IMR-90 (cell line): ENCODE data around the gene TLL1. TPM values are rescaled to one million over a fixed set of nuclear protein-coding genes. Genes with fewer than 3 reads are reported as not detected.
A peak's percentile ranks its signal among the peaks of the same experiment; 100 is the strongest.

Experiments used
- ATAC-seq: fragments of 200-7000 bp; cut with Tn5 transposase; 2 replicates; pipeline ENCODE4 v1.9.1; 2020; ENCODE audit warnings: low read depth, mild to moderate bottlenecking, moderate library complexity
- BruUV-seq: library from RNA; stranded (reverse); fragments of 400-500 nt; replicated peaks from 2 replicates; lab custom pipeline; 2021; lab: Mats Ljungman, UMichigan
- CTCF ChIA-PET: fragments of 300-600 bp; formaldehyde crosslinking; extraction: SDS; loops from one replicate; lab custom pipeline; 2021; ENCODE audit warnings: antibody characterized with exemption; lab: Yijun Ruan, JAX
- POLR2A ChIA-PET: fragments of 300-600 bp; sonication (Branson Sonifier 250); formaldehyde crosslinking; loops from one replicate; lab custom pipeline; 2022; ENCODE audit warnings: antibody characterized with exemption; ENCODE audit not compliant: unreplicated experiment; lab: Charles Lee
- DNase-seq: peaks from one replicate; pipeline ENCODE4 v3.0.0; 2013
- H2AFZ ChIP-seq: replicated peaks from 2 replicates; pipeline ENCODE3; 2013; ENCODE audit warnings: low read length, mild to moderate bottlenecking; ENCODE audit not compliant: poor library complexity
- H2AK5ac ChIP-seq: 2 replicates; pipeline ENCODE4 v1.6.1; 2013; ENCODE audit warnings: low read depth, low read length, inconsistent platforms
- H2AK9ac ChIP-seq: replicated peaks from 2 replicates; pipeline ENCODE3; 2013; ENCODE audit warnings: mild to moderate bottlenecking, low read depth, low read length, moderate library complexity; ENCODE audit not compliant: poor library complexity
- H2BK120ac ChIP-seq: 2 replicates; pipeline ENCODE4 v1.6.1; 2013; ENCODE audit warnings: low read depth, low read length, inconsistent platforms
- H2BK15ac ChIP-seq: 3 replicates; pipeline ENCODE4 v1.6.1; 2013; ENCODE audit warnings: low read depth, low read length, inconsistent platforms
- H2BK20ac ChIP-seq: 2 replicates; pipeline ENCODE4 v1.6.1; 2013; ENCODE audit warnings: low read depth, mild to moderate bottlenecking, inconsistent platforms, low read length, moderate library complexity
- H2BK5ac ChIP-seq: 2 replicates; pipeline ENCODE4 v1.6.1; 2013; ENCODE audit warnings: mild to moderate bottlenecking, low read depth, low read length, inconsistent platforms; ENCODE audit not compliant: poor library complexity, severe bottlenecking
- H3K14ac ChIP-seq: replicated peaks from 2 replicates; pipeline ENCODE4 v1.6.1; 2013; ENCODE audit warnings: low read depth, low read length, inconsistent platforms
- H3K18ac ChIP-seq: 2 replicates; pipeline ENCODE4 v1.6.1; 2013; ENCODE audit warnings: low read depth, low read length, control low read depth
- H3K23ac ChIP-seq: 2 replicates; pipeline ENCODE4 v1.6.1; 2013; ENCODE audit warnings: low read depth, low read length, inconsistent platforms
- H3K27ac ChIP-seq: 2 replicates; pipeline ENCODE4 v1.5.1; 2013; ENCODE audit warnings: mild to moderate bottlenecking, control low read depth, low read length; ENCODE audit not compliant: insufficient read depth
- H3K27me3 ChIP-seq: 2 replicates; pipeline ENCODE4 v1.6.1; 2013; ENCODE audit warnings: low read length; ENCODE audit not compliant: control insufficient read depth, insufficient read depth
- H3K36me3 ChIP-seq: 2 replicates; pipeline ENCODE4 v1.6.1; 2013; ENCODE audit warnings: low read length, mixed read lengths; ENCODE audit not compliant: control insufficient read depth, insufficient read depth
- H3K4ac ChIP-seq: 2 replicates; pipeline ENCODE4 v1.6.1; 2013; ENCODE audit warnings: low read depth, low read length, inconsistent platforms
- H3K4me1 ChIP-seq: 2 replicates; pipeline ENCODE4 v1.6.1; 2013; ENCODE audit warnings: low read length, mixed read lengths; ENCODE audit not compliant: control insufficient read depth, insufficient read depth
- H3K4me2 ChIP-seq: 2 replicates; pipeline ENCODE4 v1.6.1; 2013; ENCODE audit warnings: low read depth, mild to moderate bottlenecking, control low read depth, low read length, moderate library complexity
- H3K4me3 ChIP-seq: 2 replicates; pipeline ENCODE4 v1.5.1; 2013; ENCODE audit warnings: low read depth, mild to moderate bottlenecking, control low read depth, low read length, moderate library complexity; ENCODE audit not compliant: insufficient read depth
- H3K56ac ChIP-seq: 2 replicates; pipeline ENCODE4 v1.6.1; 2013; ENCODE audit warnings: low read length, inconsistent platforms; ENCODE audit not compliant: insufficient read depth; ENCODE audit errors: extremely low read depth
- H3K79me1 ChIP-seq, 2 experiments: 2 replicates each; pipeline ENCODE4 v1.6.1; 2013; ENCODE audit warnings: low read length in 2 of 2, inconsistent platforms in 1 of 2, low read depth in 1 of 2
- H3K9ac ChIP-seq: 2 replicates; pipeline ENCODE4 v1.6.1; 2013; ENCODE audit warnings: low read depth, low read length, control low read depth
- H3K9me1 ChIP-seq: 2 replicates; pipeline ENCODE4 v1.6.1; 2013; ENCODE audit warnings: low read length, inconsistent platforms; ENCODE audit not compliant: insufficient read depth
- H3K9me3 ChIP-seq: 2 replicates; pipeline ENCODE4 v1.6.1; 2013; ENCODE audit warnings: low read length; ENCODE audit not compliant: control insufficient read depth, insufficient read depth
- H4K20me1 ChIP-seq: 2 replicates; pipeline ENCODE4 v1.6.1; 2013; ENCODE audit warnings: low read length, inconsistent platforms; ENCODE audit not compliant: insufficient read depth
- H4K5ac ChIP-seq: 2 replicates; pipeline ENCODE4 v1.6.1; 2013; ENCODE audit warnings: mild to moderate bottlenecking, low read depth, low read length, control low read depth
- H4K8ac ChIP-seq, 2 experiments: 2 replicates each; pipeline ENCODE4 v1.6.1; 2013; ENCODE audit warnings: low read depth in 2 of 2, low read length in 2 of 2, control low read depth in 1 of 2, inconsistent platforms in 1 of 2
- H4K91ac ChIP-seq: 2 replicates; pipeline ENCODE4 v1.6.1; 2013; ENCODE audit warnings: low read depth, low read length, inconsistent platforms; ENCODE audit not compliant: insufficient read depth
- CEBPB ChIP-seq: IDR thresholded peaks from 2 replicates; pipeline ENCODE4 v1.6.1; 2012; ENCODE audit warnings: low read depth, low read length, improper control_type of control experiment
- POLR2A ChIP-seq: IDR thresholded peaks from 2 replicates; pipeline ENCODE4 v1.6.1; 2012; ENCODE audit warnings: mild to moderate bottlenecking, low read depth, low read length
- USF2 ChIP-seq: fragments of 150-350 bp; IDR thresholded peaks from 2 replicates; pipeline ENCODE4 v1.6.1; 2017; ENCODE audit warnings: mild to moderate bottlenecking, antibody characterized with exemption, low read length, low read depth
- whole genome bisulfite sequencing, 2 experiments: methylation state at CpG; one replicate each; pipeline versions ENCODE4 v1.1.5 to v1.1.7; 2013; ENCODE audit warnings: missing lambda C conversion rate in 2 of 2; ENCODE audit not compliant: insufficient read length in 1 of 2; ENCODE audit errors: extremely low coverage in 2 of 2; 5-methylcytosine and 5-hydroxymethylcytosine counted together
- dilution Hi-C: fragments of 300-500 bp; cut with HindIII; formaldehyde crosslinking; loops from one replicate; pipeline ENCODE4 v1.14.3; 2018; ENCODE audit warnings: low sequenced_read_pairs; ENCODE audit not compliant: unreplicated experiment
- in situ Hi-C: fragments of 300-500 bp; cut with MboI; formaldehyde crosslinking; loops from 3 replicates; pipeline ENCODE4 v1.14.3; 2019; ENCODE audit warnings: low sequenced_read_pairs, inconsistent platforms, mixed read lengths
- intact Hi-C: fragments of 100-400 bp; cut with micrococcal nuclease; formaldehyde crosslinking; loops from 2 replicates; pipeline ENCODE4 v1.10.0; 2022
- polyA plus RNA-seq, 3 experiments: library from polyadenylated mRNA; depleted of rRNA; stranded (reverse); fragments of >200 nt; gene quantifications; 2 replicates each; pipeline ENCODE4 v1.2.3, GENCODE V29; 2012; ENCODE audit warnings: low replicate concordance in 1 of 3
- total RNA-seq: library from RNA; depleted of rRNA; stranded (reverse); fragments of >200 nt; gene quantifications from 2 replicates; pipeline ENCODE4 v1.2.3, GENCODE V29; 2012

The TLL1 gene
- total and polyA plus RNA-seq, 2 of the 4 experiments (the other 2 are of a cell fraction) = not detected

- no TSS peak for BruUV-seq
These were observed 133.2 kb downstream of the TLL1 start for GRCh38 chr4:166006217-166006616.

More at GRCh38 chr4:166006217-166006616, 133.2 kb downstream of the TLL1 start:
- ChIA-PET CTCF (no interaction called here), POLR2A (no interaction called here)
- H3K4me2 ChIP-seq = no peak overlapping the region
- H4K5ac ChIP-seq = no peak overlapping the region
- no peak overlapping the region for H2BK120ac ChIP-seq
- peaks cover 4% of the 10 kb centered on the region; the same call in 1 of the 2 replicates for H3K9me3 ChIP-seq
- TF ChIP-seq CEBPB (peak; percentile 68), USF2 (no peak), POLR2A (no peak)
- H3K18ac ChIP-seq = no peak overlapping the region
- no peak overlapping the region for H2AFZ ChIP-seq
- dilution Hi-C loops (no loop called here), intact Hi-C loops (no loop called here), in situ Hi-C loops (no loop called here)
- H4K8ac ChIP-seq = no peak overlapping the region
- no peaks in the 10 kb centered on the region for H3K4me1 ChIP-seq
- H3K27ac ChIP-seq = no peak overlapping the region
- H3K56ac ChIP-seq = no peak overlapping the region
- no peak overlapping the region for H3K4ac ChIP-seq
- ATAC-seq (no peak), DNase-seq (no peak)
- H3K36me3 ChIP-seq = no peaks in the 10 kb centered on the region
- H3K14ac ChIP-seq = no peak overlapping the region
- H2BK15ac ChIP-seq = no peak overlapping the region
- H2BK20ac ChIP-seq = no peak overlapping the region
- no CpG with 5 or more reads among the region's 2 CpGs for WGBS, 2 experiments
- no peaks in the 10 kb centered on the region for H3K9me1 ChIP-seq
- no peak overlapping the region for H2BK5ac ChIP-seq
- H2AK9ac ChIP-seq = no peak overlapping the region
- H3K4me3 ChIP-seq = no peak overlapping the region
- H2AK5ac ChIP-seq = no peak overlapping the region
- H4K91ac ChIP-seq = no peak overlapping the region
- H3K23ac ChIP-seq = no peak overlapping the region
- H3K27me3 ChIP-seq = no peaks in the 10 kb centered on the region
- no peaks in the 10 kb centered on the region for H4K20me1 ChIP-seq
- no peaks in the 10 kb centered on the region for H3K79me1 ChIP-seq
- H3K9ac ChIP-seq = no peak overlapping the region
